Measurements from ENCODE around the gene FERMT1. TPM values are rescaled to one million over a fixed set of nuclear protein-coding genes. Genes with fewer than 3 reads are reported as not detected.

Gene FERMT1
- total and polyA plus RNA-seq, 2 of the 4 experiments (the other 2 are of a cell fraction) = 1.8 to 2.3 TPM

DNA sequence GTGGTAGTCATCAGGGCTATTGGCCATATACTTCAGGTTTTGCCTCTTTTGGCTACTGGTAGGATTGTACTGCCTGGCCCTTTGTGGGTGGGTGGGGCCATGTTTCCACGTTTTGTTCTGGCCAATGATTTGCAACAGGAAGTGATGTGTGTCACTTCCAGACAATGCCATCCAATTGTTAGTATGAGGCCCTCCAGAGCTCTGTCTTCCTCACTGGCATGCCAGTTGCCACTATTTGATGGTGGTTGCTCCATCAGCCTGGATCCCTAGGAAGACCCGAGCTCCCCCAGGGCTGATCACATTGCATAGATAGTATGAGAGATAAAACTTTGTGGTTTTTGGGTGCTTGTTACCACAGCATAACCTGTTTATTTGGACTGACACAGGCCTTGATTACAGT, 61.3 kb downstream of the FERMT1 start:
- no peak overlapping the region for H3K4ac ChIP-seq (ENCODE audit: low read depth, low read length)

More for the DNA sequence above, 61.3 kb downstream of the FERMT1 start:
- Histone ChIP-seq H3K79me1 (ENCODE audit: low read depth in 1 of 2, low read length in 2 of 2) (no peaks in the 10 kb centered on the region), H2BK120ac (ENCODE audit: low read depth, low read length) (no peak overlapping the region), H2BK15ac (ENCODE audit: low read depth, low read length) (no peak overlapping the region), H2AFZ (replicated peaks; ENCODE audit: low read length, poor library complexity) (no peak overlapping the region), H2BK5ac (ENCODE audit: low read depth, low read length, poor library complexity, severe bottlenecking) (no peak overlapping the region), H4K5ac (ENCODE audit: low read depth, low read length) (no peak overlapping the region), H3K4me2 (ENCODE audit: low read depth, low read length) (no peak overlapping the region), H3K14ac (replicated peaks; ENCODE audit: low read depth, low read length) (no peak overlapping the region), H3K27me3 (ENCODE audit: control insufficient read depth, insufficient read depth, low read length) (peaks cover 12% of the 10 kb centered on the region), H3K9ac (ENCODE audit: low read depth, low read length) (no peak overlapping the region), H4K20me1 (ENCODE audit: insufficient read depth, low read length) (no peaks in the 10 kb centered on the region), H3K23ac (ENCODE audit: low read depth, low read length) (no peak overlapping the region), H3K4me3 (ENCODE audit: insufficient read depth, low read depth, low read length) (no peak overlapping the region), H2AK9ac (replicated peaks; ENCODE audit: low read depth, low read length, poor library complexity) (no peak overlapping the region), H3K9me3 (ENCODE audit: control insufficient read depth, insufficient read depth, low read length) (no peaks in the 10 kb centered on the region), H3K27ac (ENCODE audit: insufficient read depth, low read length) (no peak overlapping the region), H4K8ac (ENCODE audit: low read depth in 2 of 2, low read length in 2 of 2) (no peak overlapping the region), H4K91ac (ENCODE audit: insufficient read depth, low read depth, low read length) (no peak overlapping the region), H3K4me1 (ENCODE audit: control insufficient read depth, insufficient read depth, low read length) (no peaks in the 10 kb centered on the region; the same call in 1 of the 2 replicates), H3K9me1 (ENCODE audit: insufficient read depth, low read length) (no peaks in the 10 kb centered on the region), H3K18ac (ENCODE audit: low read depth, low read length) (no peak overlapping the region), H3K36me3 (ENCODE audit: control insufficient read depth, insufficient read depth, low read length) (no peaks in the 10 kb centered on the region), H3K56ac (ENCODE audit: extremely low read depth, insufficient read depth, low read length) (no peak overlapping the region), H2BK20ac (ENCODE audit: low read depth, low read length) (no peak overlapping the region), H2AK5ac (ENCODE audit: low read depth, low read length) (no peak overlapping the region)
- ATAC-seq (ENCODE audit: low read depth) (no peak), DNase-seq (no peak)
- TF ChIP-seq RCOR1 (IDR thresholded peaks at IDR 0.05; ENCODE audit: insufficient replicate concordance, low read length) (no peak), FOS (IDR thresholded peaks at IDR 0.05; ENCODE audit: low read depth, low read length) (no peak), MAFK (IDR thresholded peaks at IDR 0.05; ENCODE audit: low read depth, low read length) (no peak), MXI1 (IDR thresholded peaks at IDR 0.05; ENCODE audit: borderline replicate concordance, low read depth, low read length) (no peak), RAD21 (IDR thresholded peaks at IDR 0.05; ENCODE audit: low read length) (no peak), SMC3 (IDR thresholded peaks at IDR 0.05; ENCODE audit: low read depth, low read length) (no peak), NFE2L2 (IDR thresholded peaks at IDR 0.05; ENCODE audit: low read depth, low read length) (no peak), CHD1 (IDR thresholded peaks at IDR 0.05; ENCODE audit: low read depth, low read length) (no peak), CEBPB (IDR thresholded peaks at IDR 0.05; ENCODE audit: low read depth, low read length) (no peak), MAZ (IDR thresholded peaks at IDR 0.05; ENCODE audit: borderline replicate concordance, low read depth, low read length) (no peak), BHLHE40 (IDR thresholded peaks at IDR 0.05; ENCODE audit: low read depth, low read length) (no peak), RFX5 (IDR thresholded peaks at IDR 0.05; ENCODE audit: low read depth, low read length) (no peak), POLR2A (IDR thresholded peaks at IDR 0.05; ENCODE audit: low read depth, low read length) (no peak)
- TF ChIP-seq, protein P1, sequence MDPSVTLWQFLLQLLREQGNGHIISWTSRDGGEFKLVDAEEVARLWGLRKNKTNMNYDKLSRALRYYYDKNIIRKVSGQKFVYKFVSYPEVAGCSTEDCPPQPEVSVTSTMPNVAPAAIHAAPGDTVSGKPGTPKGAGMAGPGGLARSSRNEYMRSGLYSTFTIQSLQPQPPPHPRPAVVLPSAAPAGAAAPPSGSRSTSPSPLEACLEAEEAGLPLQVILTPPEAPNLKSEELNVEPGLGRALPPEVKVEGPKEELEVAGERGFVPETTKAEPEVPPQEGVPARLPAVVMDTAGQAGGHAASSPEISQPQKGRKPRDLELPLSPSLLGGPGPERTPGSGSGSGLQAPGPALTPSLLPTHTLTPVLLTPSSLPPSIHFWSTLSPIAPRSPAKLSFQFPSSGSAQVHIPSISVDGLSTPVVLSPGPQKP (IDR thresholded peaks at IDR 0.05; ENCODE audit: borderline replicate concordance, low read depth, low read length) = no peak
- TF ChIP-seq, protein P2, sequence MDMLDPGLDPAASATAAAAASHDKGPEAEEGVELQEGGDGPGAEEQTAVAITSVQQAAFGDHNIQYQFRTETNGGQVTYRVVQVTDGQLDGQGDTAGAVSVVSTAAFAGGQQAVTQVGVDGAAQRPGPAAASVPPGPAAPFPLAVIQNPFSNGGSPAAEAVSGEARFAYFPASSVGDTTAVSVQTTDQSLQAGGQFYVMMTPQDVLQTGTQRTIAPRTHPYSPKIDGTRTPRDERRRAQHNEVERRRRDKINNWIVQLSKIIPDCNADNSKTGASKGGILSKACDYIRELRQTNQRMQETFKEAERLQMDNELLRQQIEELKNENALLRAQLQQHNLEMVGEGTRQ (IDR thresholded peaks at IDR 0.05; ENCODE audit: low read depth, low read length) = no peak
- TF ChIP-seq, protein P3, sequence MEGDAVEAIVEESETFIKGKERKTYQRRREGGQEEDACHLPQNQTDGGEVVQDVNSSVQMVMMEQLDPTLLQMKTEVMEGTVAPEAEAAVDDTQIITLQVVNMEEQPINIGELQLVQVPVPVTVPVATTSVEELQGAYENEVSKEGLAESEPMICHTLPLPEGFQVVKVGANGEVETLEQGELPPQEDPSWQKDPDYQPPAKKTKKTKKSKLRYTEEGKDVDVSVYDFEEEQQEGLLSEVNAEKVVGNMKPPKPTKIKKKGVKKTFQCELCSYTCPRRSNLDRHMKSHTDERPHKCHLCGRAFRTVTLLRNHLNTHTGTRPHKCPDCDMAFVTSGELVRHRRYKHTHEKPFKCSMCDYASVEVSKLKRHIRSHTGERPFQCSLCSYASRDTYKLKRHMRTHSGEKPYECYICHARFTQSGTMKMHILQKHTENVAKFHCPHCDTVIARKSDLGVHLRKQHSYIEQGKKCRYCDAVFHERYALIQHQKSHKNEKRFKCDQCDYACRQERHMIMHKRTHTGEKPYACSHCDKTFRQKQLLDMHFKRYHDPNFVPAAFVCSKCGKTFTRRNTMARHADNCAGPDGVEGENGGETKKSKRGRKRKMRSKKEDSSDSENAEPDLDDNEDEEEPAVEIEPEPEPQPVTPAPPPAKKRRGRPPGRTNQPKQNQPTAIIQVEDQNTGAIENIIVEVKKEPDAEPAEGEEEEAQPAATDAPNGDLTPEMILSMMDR (conservative IDR thresholded peaks at IDR 0.05; ENCODE audit: low read depth, low read length) = no peak
- intact Hi-C loops (cut with micrococcal nuclease) = no loop called here
- 20% methylated on average over 1 of the region's 2 CpGs; no CpG with 5 or more reads in 1 of the 2 experiments for WGBS, 2 experiments (ENCODE audit: extremely low coverage in 2 of 2, insufficient read length in 1 of 2)
- no TSS peak for BruUV-seq (replicated peaks)
- dilution Hi-C loops (cut with HindIII; ENCODE audit: low sequenced_read_pairs, unreplicated experiment) = no loop called here
- POLR2A ChIA-PET (ENCODE audit: unreplicated experiment) = no interaction called here
- CTCF ChIA-PET = no interaction called here
- in situ Hi-C loops (cut with MboI; ENCODE audit: low sequenced_read_pairs) = no loop called here
